HG02571 (cell line): ENCODE data around the gene RPL27A.
"Not testable (repeated sequence)": the region's sequence is repeated elsewhere in the genome, so short reads cannot be mapped to it uniquely, and the experiment has no call there.

Experiments
- ATAC-seq: cut with Tn5 transposase; IDR thresholded peaks from one replicate; pipeline ENCODE4 v1.9.1; 2021; ENCODE audit warnings: mild to moderate bottlenecking, moderate library complexity; ENCODE audit not compliant: unreplicated experiment

The RPL27A gene

DNA sequence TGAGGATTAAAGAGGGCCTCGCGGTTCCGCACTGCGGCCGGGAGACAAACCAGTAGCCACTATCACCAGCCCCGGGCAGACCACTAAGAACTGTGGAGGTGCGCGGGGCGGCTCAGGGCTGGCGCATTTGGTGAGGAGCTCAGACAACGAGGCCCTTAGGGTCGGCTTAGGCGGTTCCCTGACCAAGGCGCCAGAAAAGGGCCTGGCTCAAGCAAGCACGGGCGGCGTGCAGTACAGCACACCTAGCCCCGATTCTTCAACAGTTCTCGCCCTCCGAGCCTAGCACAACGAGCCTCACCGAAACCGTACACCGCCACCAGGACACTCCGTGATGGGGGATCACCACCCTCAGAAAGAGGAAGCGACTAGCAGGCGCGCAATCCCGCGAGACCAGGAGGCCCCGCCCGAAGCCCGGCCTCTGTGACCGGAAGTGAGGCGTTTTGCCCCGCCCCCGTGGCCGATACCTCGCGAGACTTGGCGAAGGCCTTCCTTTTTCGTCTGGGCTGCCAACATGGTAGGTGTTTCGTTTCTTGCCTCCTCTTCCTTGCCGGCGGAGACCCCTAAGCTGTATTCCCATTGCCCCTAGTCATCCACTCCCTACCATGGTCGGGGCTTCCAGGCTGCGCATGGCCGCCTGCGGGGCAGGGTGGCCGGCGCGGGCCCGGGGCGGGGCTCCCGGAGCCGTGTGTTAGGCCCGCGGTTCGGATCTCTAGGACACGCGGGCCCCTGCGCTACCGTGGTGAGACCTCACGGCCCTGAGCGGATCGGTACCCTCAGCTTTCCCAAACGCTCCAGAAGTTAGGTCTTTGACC is at the start of gene RPL27A, which contains the start of gene TRIM66:
Gene RPL27A, plus strand, starts transcription at position 490 of the 812 bp plus-strand sequence. Its CDS starts 22 bp downstream, at position 512.
Gene TRIM66, minus strand, starts transcription at position 363 of the 812 bp plus-strand sequence. CDS start 10,391 bp downstream, outside the sequence.
- ATAC-seq, result peak; percentile 96

DNA sequence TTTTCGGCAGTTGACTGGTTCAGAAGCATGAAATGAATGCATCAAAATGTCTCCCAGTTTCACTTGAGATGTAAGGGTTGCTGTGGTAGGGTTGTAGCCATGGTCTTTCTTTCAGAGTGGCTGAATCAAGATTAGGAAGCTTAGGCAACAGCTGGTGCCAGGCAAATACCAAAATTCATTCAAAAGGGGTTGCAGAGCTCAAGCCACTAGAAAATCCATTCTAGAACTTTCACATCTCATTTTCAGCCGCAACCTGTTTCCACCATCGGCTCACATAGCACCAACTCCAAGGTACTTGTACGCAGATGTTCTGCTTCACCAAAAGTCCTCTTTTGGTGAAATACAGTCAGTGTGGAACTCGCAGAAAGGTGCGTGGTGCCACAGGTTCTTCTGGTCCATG is 48.1 kb upstream of the RPL27A start:
- ATAC-seq, result no peak

DNA sequence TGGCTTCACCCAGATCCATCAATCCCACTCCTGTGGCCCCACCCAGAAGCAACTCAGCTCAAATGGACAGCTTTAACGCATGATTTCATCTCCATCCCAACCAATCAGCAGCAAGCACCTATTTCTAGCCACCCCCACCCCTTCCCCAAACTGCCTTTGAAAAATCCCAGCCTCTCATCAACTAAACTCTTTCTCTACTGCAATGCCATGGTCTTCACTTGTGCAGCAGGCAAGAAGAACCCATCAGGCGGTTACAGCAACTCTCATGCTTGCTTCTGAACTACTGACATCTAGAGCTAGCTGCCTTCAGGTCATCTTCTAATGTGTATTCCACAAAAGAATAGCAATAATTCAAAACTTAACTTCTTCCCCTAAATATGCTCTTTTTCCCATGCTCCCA is 46.5 kb upstream of the RPL27A start:
- ATAC-seq, result no peak

DNA sequence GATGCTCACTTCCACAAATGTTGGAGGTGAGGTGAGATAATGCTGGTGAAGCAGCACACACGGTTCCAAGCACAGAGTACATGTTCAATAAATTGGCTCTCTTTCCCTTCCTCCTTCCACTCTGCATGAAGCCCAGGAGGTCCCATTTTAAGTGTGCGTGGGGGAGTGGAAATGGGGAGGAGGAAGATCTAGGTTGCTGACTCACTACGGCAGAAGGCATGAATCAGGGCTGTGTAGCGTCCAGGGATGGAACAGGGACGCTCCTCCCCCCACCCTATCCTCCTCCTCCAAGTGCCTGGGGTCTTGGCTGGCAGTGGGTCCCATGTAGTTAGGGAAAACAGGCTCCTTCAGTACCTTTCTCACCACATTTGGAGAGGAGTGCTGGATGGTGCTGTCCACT is 44.3 kb upstream of the RPL27A start:
- no peak for ATAC-seq

DNA sequence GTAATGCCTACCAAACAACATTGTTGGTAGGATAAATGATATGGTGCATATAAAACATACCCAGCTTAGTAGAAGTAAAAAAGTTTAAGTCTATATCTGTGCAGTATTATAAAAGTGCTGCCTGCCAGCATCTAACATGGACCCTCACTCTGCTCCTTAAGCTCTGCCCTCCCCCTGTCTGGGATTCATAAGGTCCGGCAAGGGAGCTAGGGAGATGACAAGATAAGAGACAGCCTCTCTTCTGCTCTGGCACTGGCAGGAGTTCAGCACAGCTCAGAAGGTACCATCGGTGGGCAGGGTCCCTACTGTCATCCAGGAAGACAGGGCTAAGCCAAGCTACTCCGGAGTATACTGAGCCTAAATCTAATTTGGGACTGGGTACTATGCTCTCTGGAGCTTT is 42.9 kb upstream of the RPL27A start:
- no peak for ATAC-seq

DNA sequence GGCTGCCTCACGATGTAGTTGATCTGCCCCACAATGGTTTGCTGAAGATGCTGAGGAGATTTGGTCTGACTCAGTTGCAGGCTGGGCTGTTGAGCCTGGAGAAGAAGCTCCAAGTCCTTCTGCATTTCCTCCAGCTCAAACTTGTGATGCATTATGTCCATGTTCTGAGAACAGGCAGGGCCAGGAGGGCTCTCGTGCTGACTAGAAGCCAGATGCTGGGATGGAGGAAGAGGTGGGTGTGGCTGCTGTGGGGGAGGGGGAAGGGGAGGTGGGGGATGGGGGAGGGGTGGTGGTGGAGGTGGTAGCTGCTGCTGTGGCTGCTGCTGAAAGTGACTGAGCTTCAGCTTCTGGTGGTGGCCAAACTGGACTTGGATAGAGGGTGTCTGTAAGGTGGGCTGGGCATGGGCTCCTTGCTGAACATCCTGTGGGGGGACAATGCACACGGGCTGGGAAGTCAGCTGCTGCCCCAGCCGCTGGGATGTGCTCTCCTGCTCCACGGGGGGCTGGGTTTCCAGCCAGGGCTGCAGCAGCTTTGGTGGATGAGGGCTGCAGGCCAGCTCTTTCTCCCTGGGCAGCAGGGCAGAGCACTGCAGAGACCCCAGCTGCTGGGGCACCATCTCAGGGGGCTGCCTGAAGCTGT is 42.2 kb upstream of the RPL27A start:
- no peak for ATAC-seq

DNA sequence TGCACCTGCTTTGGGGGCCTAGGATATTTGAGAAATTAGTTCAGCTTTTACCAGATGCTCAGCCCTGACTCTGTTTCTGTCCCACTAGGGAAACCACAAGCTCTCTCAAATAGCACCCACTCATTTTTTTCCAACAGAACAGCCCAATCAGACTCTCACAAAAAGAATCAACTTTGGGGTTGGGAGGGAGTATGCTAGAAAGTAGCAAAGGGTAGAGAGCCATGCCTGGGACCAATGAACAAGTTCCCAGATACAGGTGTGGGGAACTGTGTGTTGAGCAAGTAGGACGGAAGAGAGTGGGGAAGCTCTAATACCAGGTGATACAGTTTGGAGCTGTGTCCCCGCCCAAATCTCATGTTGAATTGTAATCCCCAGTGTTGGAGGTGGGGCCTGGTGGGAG is 41.3 kb upstream of the RPL27A start:
- no peak for ATAC-seq

DNA sequence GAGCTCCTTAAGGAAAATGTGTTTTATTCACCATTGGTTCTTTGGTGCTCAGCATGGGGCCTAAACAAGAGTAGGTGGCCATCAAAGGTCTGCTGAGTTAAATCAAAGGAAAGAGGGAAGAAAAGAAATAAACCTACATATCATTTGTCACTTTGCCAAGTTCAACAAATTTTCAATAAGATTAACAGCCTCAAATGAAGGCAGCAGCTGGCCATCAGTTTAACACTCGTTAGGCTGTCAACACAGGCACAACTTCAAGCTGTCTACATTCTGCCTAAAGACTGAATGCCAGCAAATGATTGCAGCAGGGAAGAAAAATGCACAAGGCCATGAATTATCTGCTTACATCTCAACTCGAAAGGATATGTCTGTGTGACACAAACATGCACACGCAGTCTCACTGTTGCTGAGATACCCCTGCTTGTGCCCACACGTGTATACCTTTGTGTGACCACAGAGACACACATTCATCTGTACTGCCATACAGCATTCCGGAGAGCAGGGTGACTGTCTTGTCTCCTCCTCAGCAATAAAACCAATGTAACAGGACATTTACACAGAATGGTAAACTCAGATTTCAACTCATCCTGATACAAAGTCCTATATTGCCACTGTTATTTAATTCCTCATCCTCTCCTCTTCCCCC is 40.3 kb upstream of the RPL27A start:
- ATAC-seq, result no peak

DNA sequence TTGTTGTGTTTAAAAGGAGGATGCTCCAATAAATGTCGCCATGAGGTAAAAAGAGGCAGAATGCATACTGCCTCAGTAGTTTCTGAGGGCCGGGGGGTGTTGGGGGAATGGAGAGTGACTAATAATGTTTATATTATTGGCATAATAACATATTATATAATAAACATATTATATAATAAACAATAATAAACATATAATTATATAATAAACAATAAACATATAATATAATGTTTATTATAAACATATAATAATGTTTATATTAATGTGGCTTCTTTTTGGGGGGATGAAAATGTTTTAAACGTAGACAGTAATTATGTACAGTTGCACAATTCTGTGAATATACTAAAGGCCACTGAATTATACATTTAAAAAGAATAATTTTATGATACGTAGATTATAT is 35.7 kb upstream of the RPL27A start:
- ATAC-seq, result no peak

DNA sequence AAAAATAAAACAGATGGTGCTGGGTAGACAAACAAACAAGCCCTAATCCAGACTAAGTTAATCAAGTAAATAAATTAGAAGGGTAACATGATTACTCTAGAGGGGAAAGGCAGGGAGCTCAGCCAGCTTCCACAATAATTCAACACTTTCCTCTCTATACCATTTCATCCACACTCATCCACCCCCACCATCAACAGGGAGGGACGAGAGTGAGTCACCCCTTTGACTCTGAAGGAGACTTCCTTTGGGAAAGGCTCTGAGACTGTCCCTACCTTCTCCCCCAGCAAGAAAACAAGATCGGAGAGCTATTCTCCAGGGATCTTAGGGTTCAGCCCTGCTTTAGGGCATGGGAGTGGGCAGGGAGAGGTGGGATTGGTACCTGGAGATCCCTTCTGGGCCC is 33.2 kb upstream of the RPL27A start:
- no peak for ATAC-seq

DNA sequence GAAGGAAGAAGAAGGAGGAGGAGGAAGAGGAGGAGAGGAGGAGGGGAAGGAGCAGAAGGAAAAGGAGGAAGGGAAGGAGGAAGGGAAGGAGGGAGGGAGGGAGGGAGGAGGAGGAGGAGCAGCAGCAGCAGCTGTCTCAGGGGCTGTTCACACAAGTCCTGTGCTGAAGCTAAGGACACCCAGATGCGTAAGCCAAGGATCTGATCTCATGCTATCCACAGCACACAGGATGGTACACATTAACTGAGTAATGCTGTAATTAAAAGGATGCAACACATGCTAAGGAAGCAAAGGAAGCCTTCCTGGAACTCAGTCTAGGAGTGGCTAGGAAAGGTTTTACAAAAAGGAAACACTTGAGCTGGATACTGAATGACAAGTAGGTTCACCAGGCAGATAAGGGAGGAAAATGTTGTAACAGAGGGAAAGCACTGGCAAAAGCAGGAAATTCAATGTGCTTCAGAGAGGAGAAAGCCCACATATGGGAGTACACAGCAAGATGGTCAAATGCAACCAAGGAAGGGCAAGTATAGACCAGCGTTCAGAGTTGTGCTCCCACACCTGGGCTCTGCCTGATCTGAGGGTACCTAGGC is 32.1 kb upstream of the RPL27A start:
- no peak for ATAC-seq

DNA sequence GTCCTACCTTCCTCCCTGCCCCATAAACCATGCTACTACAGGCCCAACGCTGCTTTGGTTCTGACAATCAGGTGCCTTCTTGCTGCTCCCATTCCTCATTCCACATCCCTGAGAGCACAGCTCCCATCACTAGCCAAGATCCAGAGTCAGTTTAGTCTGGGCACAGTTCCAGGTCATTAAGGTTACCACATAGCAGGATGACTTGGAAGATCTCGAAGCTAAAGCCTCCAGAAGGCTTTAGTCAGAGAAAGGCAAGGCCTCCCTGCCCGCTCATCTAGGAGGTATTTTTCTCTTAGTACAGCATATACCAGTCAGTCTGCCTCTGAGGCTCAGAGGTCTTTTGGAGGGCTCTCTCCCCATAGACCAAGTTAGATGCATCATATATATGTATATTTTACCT is 30.5 kb upstream of the RPL27A start:
- no peak for ATAC-seq

DNA sequence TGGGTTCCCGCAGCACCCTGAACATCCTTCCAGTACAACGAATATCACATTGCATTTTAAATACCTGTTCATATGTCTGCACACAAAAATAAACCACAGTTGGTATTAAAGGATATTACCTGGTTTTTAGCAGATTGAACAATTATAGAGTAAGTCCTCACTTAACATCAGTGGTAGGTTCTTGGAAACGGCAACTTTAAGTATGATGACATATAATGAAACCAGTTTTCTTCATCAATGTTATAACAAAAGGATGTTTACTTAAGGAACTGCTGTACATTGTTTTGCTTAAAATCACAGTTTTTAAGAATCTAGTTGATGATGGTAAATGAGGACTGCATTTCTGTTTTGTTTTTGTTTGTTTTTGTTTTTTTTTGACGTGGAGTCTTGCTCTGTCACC is 28.1 kb upstream of the RPL27A start:
- no peak for ATAC-seq

DNA sequence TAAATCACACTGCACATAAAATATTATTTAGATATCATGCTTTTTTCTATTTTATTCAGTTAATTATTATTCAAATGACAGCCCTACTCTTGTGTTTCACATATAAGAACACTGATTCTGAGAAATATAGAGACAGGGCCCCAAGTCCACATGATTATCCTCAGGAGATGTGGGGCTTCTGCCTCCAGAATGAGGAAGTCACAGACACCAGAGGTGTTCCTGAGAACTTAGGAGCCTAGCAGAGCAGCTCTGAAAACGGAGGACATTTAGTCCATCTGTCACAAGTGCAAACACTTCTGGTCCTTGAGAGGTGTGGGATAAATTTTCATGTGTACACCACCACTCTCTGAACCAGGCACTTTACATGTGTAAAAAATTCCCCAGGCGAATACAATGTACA is 26.3 kb upstream of the RPL27A start:
- no peak for ATAC-seq

DNA sequence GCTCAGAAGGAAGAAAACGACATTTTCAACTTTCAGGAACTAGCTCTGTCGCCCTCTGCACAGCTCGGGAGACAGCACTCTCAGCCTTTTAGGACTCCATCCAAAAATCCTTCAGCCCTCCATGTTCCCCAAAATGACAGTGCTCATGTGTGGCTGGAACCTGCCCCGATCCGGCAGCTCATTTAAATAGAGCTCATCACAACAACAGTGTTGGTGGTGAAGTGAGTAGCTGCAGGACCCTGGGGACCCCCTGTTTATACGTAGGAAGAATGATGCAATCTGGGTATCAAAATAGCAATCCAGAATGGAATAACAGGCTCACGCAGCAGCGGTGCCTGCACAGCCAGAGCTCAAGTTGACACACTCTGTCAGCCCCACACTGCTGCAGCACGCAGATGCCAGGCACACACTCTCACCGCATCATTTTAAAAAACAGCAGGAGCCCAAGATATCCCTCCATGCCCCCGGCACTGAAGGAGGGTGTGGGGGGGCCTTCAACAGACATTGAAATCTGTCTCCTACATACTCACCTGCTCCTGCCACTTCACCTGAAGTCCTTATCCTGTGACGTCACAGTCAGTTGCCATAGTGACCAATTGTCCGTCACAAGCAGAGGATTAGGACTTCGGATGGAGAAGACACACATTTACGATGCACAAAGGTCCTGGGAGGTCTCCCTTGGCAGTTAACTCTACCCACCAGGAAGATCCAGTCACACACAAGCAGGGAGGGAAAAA is 24.1 kb upstream of the RPL27A start:
- no peak for ATAC-seq

DNA sequence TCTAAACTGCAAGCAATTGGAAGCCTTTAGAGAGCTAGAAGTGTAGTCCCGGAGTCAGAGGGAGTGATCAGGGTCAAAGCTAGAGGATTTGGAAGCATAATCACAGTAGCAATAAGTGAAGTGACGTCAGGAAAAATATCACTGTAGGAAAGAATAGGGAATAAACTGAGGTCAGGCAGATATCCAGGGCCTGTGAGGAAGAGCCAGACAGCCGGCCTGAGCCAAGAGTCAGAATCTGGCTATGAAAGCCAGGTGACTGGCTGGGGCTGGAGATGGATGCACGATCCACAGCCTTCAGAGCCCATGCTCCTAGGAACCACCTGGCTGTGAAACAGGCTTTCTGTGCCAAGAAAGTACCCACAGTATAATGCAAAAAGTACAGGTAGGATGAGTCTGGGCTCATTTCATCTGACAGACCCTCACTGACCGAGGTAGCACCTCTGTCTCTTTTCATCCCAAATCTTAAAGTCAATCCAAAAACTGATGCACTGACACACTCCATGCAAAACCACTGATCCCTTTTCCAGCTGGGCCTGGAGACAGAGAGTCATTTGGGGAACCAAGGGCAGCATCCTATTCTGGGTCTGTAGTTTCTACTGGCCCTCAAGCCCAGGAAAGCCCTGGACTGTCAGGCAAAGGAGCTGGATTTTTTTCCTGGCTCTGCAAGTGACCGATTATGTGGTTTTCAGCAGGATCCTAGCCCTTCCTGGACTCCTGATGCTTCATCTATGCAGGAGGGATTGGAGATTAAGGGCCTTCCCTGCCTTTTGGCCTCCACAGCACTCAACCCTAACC is 21.4 kb upstream of the RPL27A start:
- no peak for ATAC-seq

DNA sequence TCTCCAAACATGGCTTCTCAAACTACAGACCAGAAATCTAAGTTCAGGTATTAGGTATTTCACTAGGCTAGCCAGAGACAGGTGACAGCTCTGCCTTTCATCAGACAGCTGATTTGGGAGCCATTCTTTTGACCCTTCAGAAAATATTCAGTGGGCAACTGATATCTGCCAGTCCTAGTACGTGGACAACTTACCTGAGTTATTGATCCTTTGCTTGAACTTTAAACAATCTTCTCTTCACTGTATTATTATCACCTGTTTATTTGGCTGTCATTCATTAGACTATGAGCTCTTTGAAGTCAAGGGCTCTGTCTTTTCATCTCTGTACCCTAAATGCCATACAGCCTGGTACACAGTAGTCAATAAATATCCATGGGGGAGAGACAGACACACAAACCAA is 17.4 kb upstream of the RPL27A start:
- ATAC-seq, result no peak

DNA sequence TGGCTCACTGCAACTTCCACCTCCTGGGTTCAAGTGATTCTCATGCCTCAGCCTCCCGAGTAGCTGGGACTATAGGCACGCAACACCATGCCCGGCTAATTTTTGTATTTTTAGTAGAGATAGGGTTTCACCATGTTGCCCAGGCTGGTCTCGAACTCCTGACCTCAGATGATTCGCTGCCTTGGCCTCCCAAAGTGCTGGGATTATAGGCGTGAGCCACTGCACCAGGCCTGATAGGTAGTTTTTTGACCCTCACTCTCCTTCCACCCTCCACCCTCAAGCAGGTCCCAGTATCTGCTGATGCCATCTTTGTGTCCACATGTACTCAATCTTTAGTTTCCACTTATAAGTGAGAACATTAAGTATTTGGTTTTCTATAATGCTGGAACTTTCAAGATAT is 12.5 kb upstream of the RPL27A start:
- not testable (repeated sequence) for ATAC-seq

DNA sequence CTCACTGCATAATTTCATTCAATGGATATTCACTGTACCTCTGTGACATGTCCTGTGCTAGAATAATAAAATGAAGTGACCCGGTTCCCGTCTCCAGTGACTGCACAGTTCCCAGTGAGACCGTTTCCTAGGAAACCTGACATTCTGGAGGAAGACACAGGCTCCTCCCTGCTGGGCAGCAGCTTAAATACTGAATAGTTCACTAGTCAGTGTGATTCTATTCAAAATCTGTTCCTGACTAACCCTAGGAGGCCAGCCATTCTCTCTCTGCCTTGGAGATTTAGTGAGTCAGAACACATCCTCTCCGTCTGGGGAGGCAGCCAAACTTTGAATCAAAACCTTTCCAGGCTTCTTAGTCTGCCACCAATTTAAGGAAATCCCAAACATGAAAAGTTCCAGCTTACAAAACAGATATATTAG is 11.4 kb upstream of the RPL27A start:
- ATAC-seq, result no peak

DNA sequence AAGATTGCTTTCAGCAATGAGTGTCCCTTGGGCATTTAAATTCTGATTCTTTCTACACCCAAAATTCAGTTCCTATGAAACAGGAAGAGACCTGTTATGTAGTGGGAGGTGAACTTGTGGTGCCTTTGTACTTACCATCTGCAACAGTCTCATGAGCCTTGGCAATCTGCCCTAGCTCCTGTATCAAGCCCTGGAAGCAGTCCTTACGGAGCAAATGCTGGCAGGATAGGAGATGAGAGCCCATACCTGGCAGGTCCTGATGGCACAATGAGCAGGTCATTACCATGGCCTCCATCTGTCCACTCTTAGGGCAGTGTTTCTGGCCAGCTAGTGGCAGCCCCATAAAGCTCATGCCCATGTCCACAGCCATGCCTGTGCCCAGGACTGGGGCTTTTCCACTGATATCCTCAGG is 10.9 kb upstream of the RPL27A start:
- no peak for ATAC-seq
